H9 (cell line): ENCODE results near the gene GGT1. TPM values are rescaled to one million over a fixed set of nuclear protein-coding genes. Genes with fewer than 3 reads are reported as not detected.

Experiments used
- DNase-seq: peaks from one replicate; pipeline ENCODE4 v3.0.0-alpha.2; 2017
- H2AFZ ChIP-seq: one replicate; pipeline ENCODE4 v1.6.1; 2013; ENCODE audit warnings: mild to moderate bottlenecking, low read length, control low read depth, moderate library complexity
- H2AK5ac ChIP-seq: 2 replicates; pipeline ENCODE4 v1.6.1; 2013; ENCODE audit warnings: low read length, control low read depth, mixed read lengths; ENCODE audit not compliant: insufficient read length
- H2BK120ac ChIP-seq: one replicate; pipeline ENCODE4 v1.6.1; 2013; ENCODE audit warnings: low read depth, mild to moderate bottlenecking, low read length, control low read depth, inconsistent platforms; ENCODE audit not compliant: poor library complexity, severe bottlenecking
- H2BK12ac ChIP-seq: 2 replicates; pipeline ENCODE4 v1.6.1; 2013; ENCODE audit warnings: low read length, control low read depth, mixed read lengths, low read depth; ENCODE audit not compliant: insufficient read length
- H2BK15ac ChIP-seq: 2 replicates; pipeline ENCODE4 v1.6.1; 2013; ENCODE audit warnings: low read depth, low read length, control low read depth
- H2BK20ac ChIP-seq: one replicate; pipeline ENCODE4 v1.6.1; 2013; ENCODE audit warnings: low read depth, mild to moderate bottlenecking, low read length, control low read depth, inconsistent platforms; ENCODE audit not compliant: poor library complexity, severe bottlenecking
- H2BK5ac ChIP-seq: 2 replicates; pipeline ENCODE4 v1.6.1; 2013; ENCODE audit warnings: low read length, control low read depth, mixed read lengths; ENCODE audit not compliant: insufficient read length
- H3K14ac ChIP-seq: 2 replicates; pipeline ENCODE4 v1.6.1; 2013; ENCODE audit warnings: low read length, control low read depth; ENCODE audit not compliant: insufficient read depth
- H3K18ac ChIP-seq: 2 replicates; pipeline ENCODE4 v1.6.1; 2013; ENCODE audit warnings: low read depth, mild to moderate bottlenecking, mixed read lengths, low read length, control low read depth; ENCODE audit not compliant: insufficient read length
- H3K23ac ChIP-seq: 2 replicates; pipeline ENCODE4 v1.6.1; 2013; ENCODE audit warnings: low read length, control low read depth, mixed read lengths, low read depth; ENCODE audit not compliant: insufficient read length
- H3K23me2 ChIP-seq: 2 replicates; pipeline ENCODE4 v1.6.1; 2013; ENCODE audit warnings: low read depth, mild to moderate bottlenecking, mixed read lengths, low read length, control low read depth; ENCODE audit not compliant: insufficient read length, poor library complexity, severe bottlenecking
- H3K27ac ChIP-seq: 2 replicates; pipeline ENCODE4 v1.5.1; 2013; ENCODE audit warnings: low read length, control low read depth, mixed read lengths, low read depth; ENCODE audit not compliant: insufficient read length
- H3K27me3 ChIP-seq: 2 replicates; pipeline ENCODE4 v1.6.1; 2013; ENCODE audit warnings: low read length, control low read depth, inconsistent platforms; ENCODE audit not compliant: insufficient read depth
- H3K4ac ChIP-seq: 2 replicates; pipeline ENCODE4 v1.6.1; 2013; ENCODE audit warnings: low read depth, mild to moderate bottlenecking, control low read depth, inconsistent platforms, low read length, moderate library complexity
- H3K4me1 ChIP-seq: 2 replicates; pipeline ENCODE4 v1.6.1; 2013; ENCODE audit warnings: low read length, control low read depth, inconsistent platforms; ENCODE audit not compliant: insufficient read depth
- H3K4me2 ChIP-seq: 2 replicates; pipeline ENCODE4 v1.6.1; 2013; ENCODE audit warnings: low read length, control low read depth, mixed read lengths; ENCODE audit not compliant: insufficient read length, insufficient read depth
- H3K56ac ChIP-seq: 2 replicates; pipeline ENCODE4 v1.6.1; 2013; ENCODE audit warnings: low read depth, mild to moderate bottlenecking, mixed read lengths, low read length, control low read depth; ENCODE audit not compliant: insufficient read length
- H3K79me1 ChIP-seq: 2 replicates; pipeline ENCODE4 v1.6.1; 2013; ENCODE audit warnings: low read depth, mild to moderate bottlenecking, moderate library complexity, low read length, control low read depth, inconsistent platforms; ENCODE audit not compliant: insufficient read depth, poor library complexity, severe bottlenecking
- H3K79me2 ChIP-seq: 2 replicates; pipeline ENCODE4 v1.6.1; 2013; ENCODE audit warnings: low read length, control low read depth, inconsistent platforms; ENCODE audit not compliant: insufficient read depth
- H3K9ac ChIP-seq: 2 replicates; pipeline ENCODE4 v1.6.1; 2013; ENCODE audit warnings: low read length, control low read depth, mixed read lengths; ENCODE audit not compliant: insufficient read length; ENCODE audit errors: extremely low read depth
- H3K9me3 ChIP-seq: one replicate; pipeline ENCODE4 v1.6.1; 2013; ENCODE audit warnings: low read depth, low read length, inconsistent platforms; ENCODE audit not compliant: control insufficient read depth
- H3T11ph ChIP-seq: one replicate; pipeline ENCODE4 v1.6.1; 2013; ENCODE audit warnings: mild to moderate bottlenecking, low read length, control low read depth, inconsistent platforms
- H4K20me1 ChIP-seq: one replicate; pipeline ENCODE4 v1.6.1; 2013; ENCODE audit not compliant: control insufficient read depth, insufficient read length, insufficient read depth
- H4K5ac ChIP-seq: 2 replicates; pipeline ENCODE4 v1.6.1; 2013; ENCODE audit warnings: low read depth, mild to moderate bottlenecking, mixed read lengths, low read length, control low read depth; ENCODE audit not compliant: insufficient read length
- H4K8ac ChIP-seq: replicated peaks from 2 replicates; pipeline ENCODE4 v1.6.1; 2013; ENCODE audit warnings: low read length, control low read depth, mixed read lengths, low read depth; ENCODE audit not compliant: insufficient read length
- H4K91ac ChIP-seq: 2 replicates; pipeline ENCODE4 v1.6.1; 2013; ENCODE audit warnings: low read depth, mild to moderate bottlenecking, moderate library complexity, mixed read lengths, low read length, control low read depth; ENCODE audit not compliant: insufficient read length
- H3K27ac Mint-ChIP-seq, 3 experiments: 2 replicates in 2 of 3; 3 replicates in 1 of 3; pipeline ENCODE4 v1.8.0; 2020 to 2021; ENCODE audit warnings: mixed read lengths in 3 of 3, mild to moderate bottlenecking in 1 of 3, moderate library complexity in 1 of 3
- H3K27me3 Mint-ChIP-seq: 2 replicates; pipeline ENCODE4 v1.8.0; 2021; ENCODE audit warnings: low read depth, mild to moderate bottlenecking, moderate library complexity, mixed read lengths
- H3K36me3 Mint-ChIP-seq, 3 experiments: 2 replicates in 2 of 3; 3 replicates in 1 of 3; pipeline ENCODE4 v1.8.0; 2020 to 2021; ENCODE audit warnings: low read depth in 3 of 3, mixed read lengths in 3 of 3; ENCODE audit not compliant: insufficient read depth in 1 of 3
- H3K4me1 Mint-ChIP-seq, 2 experiments: 2 replicates each; pipeline ENCODE4 v1.8.0; 2020; ENCODE audit warnings: mixed read lengths in 2 of 2
- H3K4me3 Mint-ChIP-seq, 2 experiments: 2 replicates in 1 of 2; 3 replicates in 1 of 2; pipeline ENCODE4 v1.8.0; 2020 to 2021; ENCODE audit warnings: mild to moderate bottlenecking in 2 of 2, mixed read lengths in 2 of 2, moderate library complexity in 1 of 2
- H3K9me3 Mint-ChIP-seq, 2 experiments: 2 replicates in 1 of 2; 3 replicates in 1 of 2; pipeline ENCODE4 v1.8.0; 2020; ENCODE audit warnings: mild to moderate bottlenecking in 2 of 2, mixed read lengths in 2 of 2, moderate library complexity in 1 of 2
- WGBS: extraction: QIAGEN DNeasy Blood & Tissue Kit; methylation state at CpG from one replicate; pipeline ENCODE4 v1.1.7; 2013; ENCODE audit warnings: missing lambda C conversion rate, low lambda C conversion rate, mixed read lengths; ENCODE audit not compliant: insufficient read length; ENCODE audit errors: extremely low coverage; 5-methylcytosine and 5-hydroxymethylcytosine counted together
- total RNA-seq: library from RNA; stranded (reverse); gene quantifications from 2 replicates; pipeline ENCODE4 v1.2.1, GENCODE V29; 2021
- TF ChIP-seq, protein P1 (sequence below): fragments of 200-600 bp; sonication (generic); conservative IDR thresholded peaks from 3 replicates; pipeline ENCODE4 v1.8.0; 2021; ENCODE audit warnings: antibody characterized with exemption, mild to moderate bottlenecking

The GGT1 gene
- total RNA-seq, 1 experiment from 2014 or later = 20.5 TPM

DNA sequence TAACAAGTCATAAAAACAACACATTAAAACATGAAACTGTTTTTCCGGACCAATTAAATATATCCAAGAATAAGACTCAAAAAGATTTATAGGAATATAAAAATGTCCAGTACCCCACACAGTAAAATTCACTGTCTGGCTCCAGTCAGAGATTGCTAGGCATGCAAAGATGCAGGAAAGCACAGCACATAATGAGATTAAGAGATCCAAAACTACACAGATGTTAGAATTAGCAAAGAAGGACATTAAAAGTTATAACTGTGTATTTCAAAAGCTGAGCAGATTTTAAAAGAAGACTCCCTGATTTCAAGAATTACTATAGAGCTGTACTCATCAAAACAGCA is 23.8 kb upstream of the GGT1 start:
- Histone ChIP-seq H2BK20ac (no peak overlapping the region), H2BK15ac (no peak overlapping the region), H3K23ac (no peak overlapping the region), H3K4ac (no peak overlapping the region), H2BK5ac (no peak overlapping the region), H2AFZ (no peak overlapping the region), H3K23me2 (no peaks in the 10 kb centered on the region), H3K9me3 (no peaks in the 10 kb centered on the region), H3K27ac (no peak overlapping the region), H3K14ac (no peak overlapping the region), H3K27me3 (no peaks in the 10 kb centered on the region), H3K4me1 (no peaks in the 10 kb centered on the region), H4K91ac (no peak overlapping the region), H4K8ac (no peak overlapping the region), H3K18ac (no peak overlapping the region), H3K79me2 (no peaks in the 10 kb centered on the region), H3K4me2 (no peak overlapping the region), H4K5ac (no peak overlapping the region), H3K79me1 (no peaks in the 10 kb centered on the region), H4K20me1 (no peaks in the 10 kb centered on the region), H3K56ac (no peak overlapping the region), H2BK120ac (no peak overlapping the region), H3T11ph (no peak overlapping the region), H3K9ac (no peak overlapping the region), H2AK5ac (no peak overlapping the region), H2BK12ac (no peak overlapping the region)
- no CpG with 5 or more reads among the region's 1 CpG for WGBS
- no peaks in the 10 kb centered on the region; the same call in 1 of the 2 replicates for H3K27me3 Mint-ChIP-seq
- TF ChIP-seq, protein P1, sequence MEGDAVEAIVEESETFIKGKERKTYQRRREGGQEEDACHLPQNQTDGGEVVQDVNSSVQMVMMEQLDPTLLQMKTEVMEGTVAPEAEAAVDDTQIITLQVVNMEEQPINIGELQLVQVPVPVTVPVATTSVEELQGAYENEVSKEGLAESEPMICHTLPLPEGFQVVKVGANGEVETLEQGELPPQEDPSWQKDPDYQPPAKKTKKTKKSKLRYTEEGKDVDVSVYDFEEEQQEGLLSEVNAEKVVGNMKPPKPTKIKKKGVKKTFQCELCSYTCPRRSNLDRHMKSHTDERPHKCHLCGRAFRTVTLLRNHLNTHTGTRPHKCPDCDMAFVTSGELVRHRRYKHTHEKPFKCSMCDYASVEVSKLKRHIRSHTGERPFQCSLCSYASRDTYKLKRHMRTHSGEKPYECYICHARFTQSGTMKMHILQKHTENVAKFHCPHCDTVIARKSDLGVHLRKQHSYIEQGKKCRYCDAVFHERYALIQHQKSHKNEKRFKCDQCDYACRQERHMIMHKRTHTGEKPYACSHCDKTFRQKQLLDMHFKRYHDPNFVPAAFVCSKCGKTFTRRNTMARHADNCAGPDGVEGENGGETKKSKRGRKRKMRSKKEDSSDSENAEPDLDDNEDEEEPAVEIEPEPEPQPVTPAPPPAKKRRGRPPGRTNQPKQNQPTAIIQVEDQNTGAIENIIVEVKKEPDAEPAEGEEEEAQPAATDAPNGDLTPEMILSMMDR = no peak
- no peak overlapping the region for H3K4me3 Mint-ChIP-seq
- H3K36me3 Mint-ChIP-seq = peaks cover 9 to 19% (median 16%) of the 10 kb centered on the region in 3 experiments; a peak in 6 of 7 replicates
- DNase-seq = no peak
- 0 out of 4 replicates have a peak, but pooled peaks cover 0 to 2% of the 10 kb centered on the region in 2 experiments for H3K4me1 Mint-ChIP-seq
- H3K9me3 Mint-ChIP-seq = no peaks in the 10 kb centered on the region
- no peak overlapping the region for H3K27ac Mint-ChIP-seq
